Tibial artery (tissue), 4 donors: ENCODE measurements around the gene ATG4B.
A peak's percentile ranks its signal among the peaks of the same experiment; 100 is the strongest.

Source experiments
- DNase-seq, 2 donors: peaks; one replicate each; pipeline ENCODE4 v3.0.0-alpha.2; 2019
- H3K27ac ChIP-seq, 2 donors: fragments of 200-600 bp; sonication (generic) in 1 of 2; 1 replicate in 1 of 2; 2 replicates in 1 of 2; pipeline ENCODE4 v1.5.1; 2018 to 2019; ENCODE audit warnings: mild to moderate bottlenecking in 1 of 2
- H3K27me3 ChIP-seq, 2 donors: fragments of 200-600 bp; sonication (generic) in 1 of 2; one replicate each; pipeline versions ENCODE4 v1.5.1 to v1.6.0; 2016 to 2019
- H3K36me3 ChIP-seq, 3 donors: fragments of 200-600 bp; sonication (generic) in 2 of 3; one replicate each; pipeline ENCODE4 v1.5.1; 2016 to 2019; ENCODE audit warnings: mild to moderate bottlenecking in 2 of 3
- H3K4me1 ChIP-seq, 4 donors: fragments of 200-600 bp; sonication (generic) in 2 of 4; 1 replicate in 3 of 4; 2 replicates in 1 of 4; pipeline ENCODE4 v1.5.1; 2016 to 2019
- H3K4me3 ChIP-seq, 2 donors: fragments of 200-600 bp; sonication (generic) in 1 of 2; 1 replicate in 1 of 2; 2 replicates in 1 of 2; pipeline ENCODE4 v1.5.1; 2018 to 2019; ENCODE audit warnings: mild to moderate bottlenecking in 2 of 2
- H3K9me3 ChIP-seq, 3 donors: fragments of 200-600 bp; sonication (generic) in 1 of 3; one replicate each; pipeline ENCODE4 v1.5.1; 2016 to 2019
- CTCF ChIP-seq, 2 experiments: fragments of 200-600 bp in 1 of 2; fragments of 450-650 bp in 1 of 2; IDR thresholded peaks; one replicate each; pipeline ENCODE4 v1.5.1; 2017 to 2019; ENCODE audit warnings: antibody characterized with exemption in 2 of 2, mild to moderate bottlenecking in 1 of 2, moderate library complexity in 1 of 2
- intact Hi-C: fragments of 100-400 bp; cut with DNase I; formaldehyde crosslinking; loops from one replicate; pipeline ENCODE4 v1.15.0; 2023; ENCODE audit warnings: low total_unique reads

ATG4B gene

DNA sequence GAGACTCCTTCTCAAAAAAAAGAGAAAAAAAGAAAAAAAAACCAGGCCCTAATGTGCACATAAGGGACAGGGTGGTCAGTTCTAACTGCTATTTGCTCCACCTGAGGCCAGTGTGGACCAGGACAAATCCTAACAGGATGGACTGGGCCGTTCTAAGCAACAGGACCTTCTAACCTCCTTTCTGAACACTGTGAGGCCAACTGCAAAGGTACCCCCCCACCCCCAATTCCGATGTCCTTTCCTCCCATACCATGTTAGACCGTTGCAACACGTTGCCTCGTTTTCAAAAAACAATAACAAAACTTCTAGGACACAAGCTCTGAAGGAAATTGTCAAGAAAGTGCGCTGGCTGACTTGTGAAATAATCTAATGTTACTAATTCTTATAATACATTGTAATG is 1.7 kb upstream of the ATG4B start:
- Histone ChIP-seq H3K27me3 (no peaks in the 10 kb centered on the region), H3K9me3 (no peaks in the 10 kb centered on the region), H3K36me3 (peaks cover 17 to 37% (median 28%) of the 10 kb centered on the region in 3 donors), H3K4me1 (peaks cover 0 to 44% (median 37%) of the 10 kb centered on the region in 4 donors), H3K4me3 (peak overlapping the region; percentile 72 to 77), H3K27ac (peak overlapping the region; percentile 94 to 99)
- no peak for DNase-seq
- intact Hi-C loops = loop anchor here (2.0 to 10.0 kb wide), 3 partner anchors 51 to 281 kb away; partner anchors contain the start of genes DTYMK, FARP2 and STK25
- TF ChIP-seq CTCF (IDR thresholded peaks at IDR 0.05) = no peak

DNA sequence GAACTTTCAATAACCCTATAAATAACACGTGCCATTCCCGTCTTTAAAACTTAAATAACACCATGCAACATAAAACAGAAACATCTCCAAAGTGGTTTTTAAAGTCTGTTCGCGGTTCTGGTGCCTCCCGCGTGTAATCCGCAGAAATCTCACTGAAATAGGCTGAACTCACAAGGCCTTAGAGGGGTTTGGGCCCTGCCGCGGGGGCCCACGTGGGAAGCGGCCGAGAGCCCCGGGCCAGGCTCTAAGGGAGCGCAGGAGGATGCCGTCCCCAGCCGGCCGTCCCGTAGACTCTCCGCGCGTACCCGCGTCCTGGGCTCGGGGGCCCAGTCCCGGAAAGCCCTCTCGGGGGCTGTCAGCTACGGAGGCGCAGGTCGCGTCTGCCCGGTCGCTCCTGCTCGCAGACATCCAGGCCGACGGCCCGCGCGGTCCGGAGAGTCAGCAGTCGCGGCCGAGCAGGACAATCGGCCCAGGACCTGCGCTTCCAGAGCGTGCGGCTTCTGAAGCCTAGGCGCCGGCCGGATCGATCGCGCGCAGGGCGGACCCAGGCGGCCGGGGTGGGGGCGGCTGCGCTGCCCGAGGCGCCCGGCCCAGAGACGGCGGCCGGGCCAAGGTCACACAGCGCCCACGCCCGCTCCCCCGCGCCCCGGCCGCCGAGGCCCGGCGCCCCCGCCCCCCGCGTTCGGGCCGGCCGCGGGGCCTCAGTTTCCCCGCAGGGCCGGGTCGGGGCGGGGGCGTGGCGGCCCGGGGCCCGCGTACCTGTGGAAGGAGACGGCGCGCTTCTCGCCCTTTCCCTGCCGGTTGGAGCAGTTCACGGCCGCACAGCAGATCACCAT is 1.1 kb upstream of the ATG4B start:
- peaks cover 0 to 45% (median 38%) of the 10 kb centered on the region in 4 donors for H3K4me1 ChIP-seq
- intact Hi-C loops = loop anchor here (1.0 to 10.0 kb wide), 4 partner anchors 50 to 282 kb away; partner anchors contain the start of genes DTYMK, FARP2 and STK25
- H3K9me3 ChIP-seq = no peaks in the 10 kb centered on the region
- no peaks in the 10 kb centered on the region for H3K27me3 ChIP-seq
- H3K36me3 ChIP-seq = peaks cover 17 to 30% (median 23%) of the 10 kb centered on the region in 3 donors
- DNase-seq = peak in 1 of 2 donors; percentile 24
- peak overlapping the region; percentile 72 to 77 for H3K4me3 ChIP-seq
- peak overlapping the region; percentile 94 to 99 for H3K27ac ChIP-seq
- no peak for TF ChIP-seq CTCF (IDR thresholded peaks at IDR 0.05)

GRCh38 chr2:241637795-241638660 is 535 bp downstream of the ATG4B start:
- intact Hi-C loops = loop anchor here (1.0 to 10.0 kb wide), 4 partner anchors 49 to 283 kb away; partner anchors contain the start of genes DTYMK, FARP2 and STK25
- Histone ChIP-seq H3K36me3 (peaks cover 6 to 15% (median 9%) of the 10 kb centered on the region in 3 donors), H3K27ac (peak overlapping the region; percentile 94 to 99), H3K27me3 (no peaks in the 10 kb centered on the region), H3K4me1 (peaks cover 0 to 50% (median 38%) of the 10 kb centered on the region in 4 donors), H3K9me3 (no peaks in the 10 kb centered on the region), H3K4me3 (peak overlapping the region; percentile 72 to 77)
- DNase-seq = no peak
- no peak for TF ChIP-seq CTCF (IDR thresholded peaks at IDR 0.05)

DNA sequence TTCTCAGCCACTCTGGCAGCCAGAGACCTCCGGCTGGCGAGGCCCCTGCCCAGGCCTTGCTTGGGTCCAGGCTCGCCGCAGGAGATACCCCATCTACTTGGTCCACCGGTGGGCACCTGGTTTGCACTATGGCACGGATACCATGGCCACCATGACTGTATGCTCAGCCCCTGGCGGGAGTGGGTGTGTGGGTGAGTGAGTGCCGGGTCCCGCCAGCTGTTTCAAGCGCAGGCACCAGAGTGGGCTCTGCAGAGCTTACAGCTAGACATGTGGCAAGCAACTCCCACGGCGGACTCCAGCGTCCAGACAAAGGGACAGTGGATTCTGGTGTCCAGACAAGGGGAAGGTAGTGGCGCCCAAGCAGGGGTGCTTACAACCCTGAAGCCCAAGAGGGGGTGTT is 1.4 kb downstream of the ATG4B start:
- Histone ChIP-seq H3K4me1 (peaks cover 0 to 50% (median 38%) of the 10 kb centered on the region in 4 donors), H3K9me3 (no peaks in the 10 kb centered on the region), H3K4me3 (peak overlapping the region in 1 of 2 donors; percentile 72), H3K36me3 (peaks cover 0 to 7% (median 0%) of the 10 kb centered on the region in 3 donors), H3K27ac (no peak overlapping the region), H3K27me3 (no peaks in the 10 kb centered on the region)
- no peak for DNase-seq
- intact Hi-C loops = loop anchor here (10.0 kb wide), 2 partner anchors 134 to 284 kb away; partner anchors contain the start of genes FARP2 and STK25
- TF ChIP-seq CTCF (IDR thresholded peaks at IDR 0.05) = no peak

DNA sequence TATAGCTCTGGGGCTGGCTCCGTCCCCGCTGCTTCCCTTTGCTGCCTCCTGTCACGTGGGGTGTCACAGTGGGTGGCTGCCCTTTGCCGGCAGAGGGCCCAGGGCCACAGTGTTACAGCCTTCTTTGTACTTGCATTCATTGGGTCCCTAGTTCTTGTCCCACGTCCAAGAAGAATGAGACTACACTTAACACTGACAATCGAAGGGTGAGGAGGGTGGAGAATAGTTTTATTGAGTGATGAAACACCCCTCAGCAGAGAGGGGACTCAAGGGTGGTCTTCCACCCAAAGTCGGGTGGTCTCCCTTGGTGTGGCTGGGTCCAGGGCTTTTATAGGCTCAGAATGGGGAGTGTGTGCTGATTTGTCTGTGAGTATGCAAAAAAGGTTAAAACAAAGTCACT is 1.9 kb downstream of the ATG4B start:
- DNase-seq = no peak
- TF ChIP-seq CTCF (IDR thresholded peaks at IDR 0.05) = no peak
- intact Hi-C loops = loop anchor here (10.0 kb wide), 2 partner anchors 135 to 285 kb away; partner anchors contain the start of genes FARP2 and STK25
- H3K4me3 ChIP-seq = peak overlapping the region in 1 of 2 donors; percentile 72
- no peak overlapping the region for H3K27ac ChIP-seq
- H3K27me3 ChIP-seq = no peaks in the 10 kb centered on the region
- H3K36me3 ChIP-seq = peaks cover 0 to 11% (median 0%) of the 10 kb centered on the region in 3 donors
- H3K9me3 ChIP-seq = no peaks in the 10 kb centered on the region
- peaks cover 0 to 47% (median 37%) of the 10 kb centered on the region in 4 donors for H3K4me1 ChIP-seq
